IMR-90 (cell line): ENCODE results near the gene DPP10. TPM values are rescaled to one million over a fixed set of nuclear protein-coding genes. Genes with fewer than 3 reads are reported as not detected.

Source experiments
- ATAC-seq: fragments of 200-7000 bp; cut with Tn5 transposase; 2 replicates; pipeline ENCODE4 v1.9.1; 2020; ENCODE audit warnings: low read depth, mild to moderate bottlenecking, moderate library complexity
- BruUV-seq: library from RNA; stranded (reverse); fragments of 400-500 nt; replicated peaks from 2 replicates; lab custom pipeline; 2021; lab: Mats Ljungman, UMichigan
- CTCF ChIA-PET: fragments of 300-600 bp; formaldehyde crosslinking; extraction: SDS; loops from one replicate; lab custom pipeline; 2021; ENCODE audit warnings: antibody characterized with exemption; lab: Yijun Ruan, JAX
- POLR2A ChIA-PET: fragments of 300-600 bp; sonication (Branson Sonifier 250); formaldehyde crosslinking; loops from one replicate; lab custom pipeline; 2022; ENCODE audit warnings: antibody characterized with exemption; ENCODE audit not compliant: unreplicated experiment; lab: Charles Lee
- DNase-seq: peaks from one replicate; pipeline ENCODE4 v3.0.0; 2013
- H2AFZ ChIP-seq: replicated peaks from 2 replicates; pipeline ENCODE3; 2013; ENCODE audit warnings: low read length, mild to moderate bottlenecking; ENCODE audit not compliant: poor library complexity
- H2AK5ac ChIP-seq: 2 replicates; pipeline ENCODE4 v1.6.1; 2013; ENCODE audit warnings: low read depth, low read length, inconsistent platforms
- H2AK9ac ChIP-seq: replicated peaks from 2 replicates; pipeline ENCODE3; 2013; ENCODE audit warnings: mild to moderate bottlenecking, low read depth, low read length, moderate library complexity; ENCODE audit not compliant: poor library complexity
- H2BK120ac ChIP-seq: 2 replicates; pipeline ENCODE4 v1.6.1; 2013; ENCODE audit warnings: low read depth, low read length, inconsistent platforms
- H2BK15ac ChIP-seq: 3 replicates; pipeline ENCODE4 v1.6.1; 2013; ENCODE audit warnings: low read depth, low read length, inconsistent platforms
- H2BK20ac ChIP-seq: 2 replicates; pipeline ENCODE4 v1.6.1; 2013; ENCODE audit warnings: low read depth, mild to moderate bottlenecking, inconsistent platforms, low read length, moderate library complexity
- H2BK5ac ChIP-seq: 2 replicates; pipeline ENCODE4 v1.6.1; 2013; ENCODE audit warnings: mild to moderate bottlenecking, low read depth, low read length, inconsistent platforms; ENCODE audit not compliant: poor library complexity, severe bottlenecking
- H3K14ac ChIP-seq: replicated peaks from 2 replicates; pipeline ENCODE4 v1.6.1; 2013; ENCODE audit warnings: low read depth, low read length, inconsistent platforms
- H3K18ac ChIP-seq: 2 replicates; pipeline ENCODE4 v1.6.1; 2013; ENCODE audit warnings: low read depth, low read length, control low read depth
- H3K23ac ChIP-seq: 2 replicates; pipeline ENCODE4 v1.6.1; 2013; ENCODE audit warnings: low read depth, low read length, inconsistent platforms
- H3K27ac ChIP-seq: 2 replicates; pipeline ENCODE4 v1.5.1; 2013; ENCODE audit warnings: mild to moderate bottlenecking, control low read depth, low read length; ENCODE audit not compliant: insufficient read depth
- H3K27me3 ChIP-seq: 2 replicates; pipeline ENCODE4 v1.6.1; 2013; ENCODE audit warnings: low read length; ENCODE audit not compliant: control insufficient read depth, insufficient read depth
- H3K36me3 ChIP-seq: 2 replicates; pipeline ENCODE4 v1.6.1; 2013; ENCODE audit warnings: low read length, mixed read lengths; ENCODE audit not compliant: control insufficient read depth, insufficient read depth
- H3K4ac ChIP-seq: 2 replicates; pipeline ENCODE4 v1.6.1; 2013; ENCODE audit warnings: low read depth, low read length, inconsistent platforms
- H3K4me1 ChIP-seq: 2 replicates; pipeline ENCODE4 v1.6.1; 2013; ENCODE audit warnings: low read length, mixed read lengths; ENCODE audit not compliant: control insufficient read depth, insufficient read depth
- H3K4me2 ChIP-seq: 2 replicates; pipeline ENCODE4 v1.6.1; 2013; ENCODE audit warnings: low read depth, mild to moderate bottlenecking, control low read depth, low read length, moderate library complexity
- H3K4me3 ChIP-seq: 2 replicates; pipeline ENCODE4 v1.5.1; 2013; ENCODE audit warnings: low read depth, mild to moderate bottlenecking, control low read depth, low read length, moderate library complexity; ENCODE audit not compliant: insufficient read depth
- H3K56ac ChIP-seq: 2 replicates; pipeline ENCODE4 v1.6.1; 2013; ENCODE audit warnings: low read length, inconsistent platforms; ENCODE audit not compliant: insufficient read depth; ENCODE audit errors: extremely low read depth
- H3K79me1 ChIP-seq, 2 experiments: 2 replicates each; pipeline ENCODE4 v1.6.1; 2013; ENCODE audit warnings: low read length in 2 of 2, inconsistent platforms in 1 of 2, low read depth in 1 of 2
- H3K9ac ChIP-seq: 2 replicates; pipeline ENCODE4 v1.6.1; 2013; ENCODE audit warnings: low read depth, low read length, control low read depth
- H3K9me1 ChIP-seq: 2 replicates; pipeline ENCODE4 v1.6.1; 2013; ENCODE audit warnings: low read length, inconsistent platforms; ENCODE audit not compliant: insufficient read depth
- H3K9me3 ChIP-seq: 2 replicates; pipeline ENCODE4 v1.6.1; 2013; ENCODE audit warnings: low read length; ENCODE audit not compliant: control insufficient read depth, insufficient read depth
- H4K20me1 ChIP-seq: 2 replicates; pipeline ENCODE4 v1.6.1; 2013; ENCODE audit warnings: low read length, inconsistent platforms; ENCODE audit not compliant: insufficient read depth
- H4K5ac ChIP-seq: 2 replicates; pipeline ENCODE4 v1.6.1; 2013; ENCODE audit warnings: mild to moderate bottlenecking, low read depth, low read length, control low read depth
- H4K8ac ChIP-seq, 2 experiments: 2 replicates each; pipeline ENCODE4 v1.6.1; 2013; ENCODE audit warnings: low read depth in 2 of 2, low read length in 2 of 2, control low read depth in 1 of 2, inconsistent platforms in 1 of 2
- H4K91ac ChIP-seq: 2 replicates; pipeline ENCODE4 v1.6.1; 2013; ENCODE audit warnings: low read depth, low read length, inconsistent platforms; ENCODE audit not compliant: insufficient read depth
- BHLHE40 ChIP-seq: fragments of 150-350 bp; IDR thresholded peaks from 2 replicates; pipeline ENCODE4 v1.6.1; 2016; ENCODE audit warnings: mild to moderate bottlenecking, low read depth, low read length
- CEBPB ChIP-seq: IDR thresholded peaks from 2 replicates; pipeline ENCODE4 v1.6.1; 2012; ENCODE audit warnings: low read depth, low read length, improper control_type of control experiment
- FOS ChIP-seq: fragments of 150-350 bp; IDR thresholded peaks from 2 replicates; pipeline ENCODE4 v1.6.1; 2016; ENCODE audit warnings: low read depth, low read length
- MAZ ChIP-seq: IDR thresholded peaks from 2 replicates; pipeline ENCODE4 v1.6.1; 2012; ENCODE audit warnings: low read depth, mild to moderate bottlenecking, low read length, improper control_type of control experiment, moderate library complexity, borderline replicate concordance
- MXI1 ChIP-seq: IDR thresholded peaks from 2 replicates; pipeline ENCODE4 v1.6.1; 2012; ENCODE audit warnings: low read depth, mild to moderate bottlenecking, low read length, moderate library complexity, borderline replicate concordance
- NFE2L2 ChIP-seq: fragments of 150-350 bp; IDR thresholded peaks from 2 replicates; pipeline ENCODE4 v1.6.1; 2016; ENCODE audit warnings: low read depth, mild to moderate bottlenecking, low read length
- POLR2A ChIP-seq: IDR thresholded peaks from 2 replicates; pipeline ENCODE4 v1.6.1; 2012; ENCODE audit warnings: mild to moderate bottlenecking, low read depth, low read length
- RFX5 ChIP-seq: IDR thresholded peaks from 2 replicates; pipeline ENCODE4 v1.8.0; 2012; ENCODE audit warnings: low read depth, mild to moderate bottlenecking, low read length, moderate library complexity
- WGBS, 2 experiments: methylation state at CpG; one replicate each; pipeline versions ENCODE4 v1.1.5 to v1.1.7; 2013; ENCODE audit warnings: missing lambda C conversion rate in 2 of 2; ENCODE audit not compliant: insufficient read length in 1 of 2; ENCODE audit errors: extremely low coverage in 2 of 2; 5-methylcytosine and 5-hydroxymethylcytosine counted together
- dilution Hi-C: fragments of 300-500 bp; cut with HindIII; formaldehyde crosslinking; loops from one replicate; pipeline ENCODE4 v1.14.3; 2018; ENCODE audit warnings: low sequenced_read_pairs; ENCODE audit not compliant: unreplicated experiment
- in situ Hi-C: fragments of 300-500 bp; cut with MboI; formaldehyde crosslinking; loops from 3 replicates; pipeline ENCODE4 v1.14.3; 2019; ENCODE audit warnings: low sequenced_read_pairs, inconsistent platforms, mixed read lengths
- intact Hi-C: fragments of 100-400 bp; cut with micrococcal nuclease; formaldehyde crosslinking; loops from 2 replicates; pipeline ENCODE4 v1.10.0; 2022
- polyA plus RNA-seq, 3 experiments: library from polyadenylated mRNA; depleted of rRNA; stranded (reverse); fragments of >200 nt; gene quantifications; 2 replicates each; pipeline ENCODE4 v1.2.3, GENCODE V29; 2012; ENCODE audit warnings: low replicate concordance in 1 of 3
- total RNA-seq: library from RNA; depleted of rRNA; stranded (reverse); fragments of >200 nt; gene quantifications from 2 replicates; pipeline ENCODE4 v1.2.3, GENCODE V29; 2012

The DPP10 gene
- total and polyA plus RNA-seq, 2 of the 4 experiments (the other 2 are of a cell fraction): not detected

DNA sequence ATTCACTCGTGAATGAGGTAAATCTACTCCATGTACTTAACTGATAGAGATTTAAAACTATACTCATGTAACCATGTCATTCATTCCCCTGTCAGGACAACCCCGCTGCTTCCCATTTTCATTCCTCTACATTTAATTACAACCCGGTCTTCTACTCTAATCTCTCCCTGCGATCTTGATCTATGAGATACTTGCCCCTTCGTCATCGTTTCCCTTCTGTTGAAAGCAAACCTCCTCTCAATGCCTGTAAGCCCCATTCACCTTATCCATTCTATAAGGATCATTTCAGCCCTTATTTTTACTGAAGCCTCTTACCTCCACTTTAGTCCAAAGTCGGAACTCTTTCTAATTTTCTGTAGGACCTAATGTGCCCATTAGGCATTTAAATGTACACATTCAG, 492.6 kb downstream of the DPP10 start:
- no peak overlapping the region for H2BK5ac ChIP-seq
- H2AK9ac ChIP-seq: no peak overlapping the region
- POLR2A ChIA-PET: no interaction called here
- no peaks in the 10 kb centered on the region for H3K79me1 ChIP-seq
- no peak overlapping the region for H2BK15ac ChIP-seq
- no peak overlapping the region for H2AK5ac ChIP-seq
- H3K4me2 ChIP-seq: no peak overlapping the region
- in situ Hi-C loops (no loop called here), dilution Hi-C loops (no loop called here), intact Hi-C loops (no loop called here)
- H2BK20ac ChIP-seq: no peak overlapping the region
- no peak overlapping the region for H2AFZ ChIP-seq
- TF ChIP-seq CEBPB: no peak
- no peak for TF ChIP-seq MAZ
- no peak for TF ChIP-seq POLR2A
- no peak for TF ChIP-seq FOS
- no peak for TF ChIP-seq NFE2L2
- TF ChIP-seq BHLHE40: no peak
- TF ChIP-seq MXI1: no peak
- no peak for TF ChIP-seq RFX5
- no peaks in the 10 kb centered on the region for H3K36me3 ChIP-seq
- no peaks in the 10 kb centered on the region for H3K9me1 ChIP-seq
- no peak overlapping the region for H3K56ac ChIP-seq
- peaks cover 6% of the 10 kb centered on the region for H3K9me3 ChIP-seq
- no peaks in the 10 kb centered on the region for H3K27me3 ChIP-seq
- H3K4me1 ChIP-seq: no peaks in the 10 kb centered on the region
- no peak overlapping the region for H3K27ac ChIP-seq
- H4K20me1 ChIP-seq: no peaks in the 10 kb centered on the region
- H3K4ac ChIP-seq: no peak overlapping the region
- H2BK120ac ChIP-seq: no peak overlapping the region
- no peak overlapping the region for H3K18ac ChIP-seq
- no peak overlapping the region for H4K91ac ChIP-seq
- H3K14ac ChIP-seq: no peak overlapping the region
- no peak overlapping the region for H4K8ac ChIP-seq
- no peak overlapping the region for H3K4me3 ChIP-seq
- no peak overlapping the region for H3K9ac ChIP-seq
- ATAC-seq: no peak
- H3K23ac ChIP-seq: no peak overlapping the region
- whole genome bisulfite sequencing, 2 experiments: 64% methylated on average over 5 of the region's 7 CpGs; no CpG with 5 or more reads in 1 of the 2 experiments
- BruUV-seq: no TSS peak
- no peak overlapping the region for H4K5ac ChIP-seq
- CTCF ChIA-PET: no interaction called here
- DNase-seq: no peak
